ENCODE data around the gene ST7.

DNA sequence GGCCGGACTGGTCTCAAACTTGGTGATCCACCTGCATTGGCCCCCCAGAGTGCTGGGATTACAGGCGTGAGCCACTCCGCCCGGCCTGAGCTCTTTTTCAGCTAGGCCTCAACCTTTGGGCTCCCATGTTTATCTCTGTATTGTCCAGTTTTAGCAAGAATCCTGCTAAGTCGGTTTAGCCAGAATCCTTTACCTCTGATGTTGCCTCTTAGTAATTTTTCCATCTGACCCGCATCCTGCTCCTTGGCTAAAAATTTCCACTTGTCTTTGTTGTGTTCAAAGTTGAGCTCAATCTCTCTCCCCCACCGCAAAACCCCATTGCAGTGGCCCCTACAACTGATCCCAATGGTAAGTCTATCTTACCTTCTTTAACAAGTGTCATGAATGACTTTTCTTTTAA is 20.7 kb upstream of the ST7 start:
- no peak for TF ChIP-seq POLR2A (IDR thresholded peaks at IDR 0.05)
- TF ChIP-seq, protein P1, sequence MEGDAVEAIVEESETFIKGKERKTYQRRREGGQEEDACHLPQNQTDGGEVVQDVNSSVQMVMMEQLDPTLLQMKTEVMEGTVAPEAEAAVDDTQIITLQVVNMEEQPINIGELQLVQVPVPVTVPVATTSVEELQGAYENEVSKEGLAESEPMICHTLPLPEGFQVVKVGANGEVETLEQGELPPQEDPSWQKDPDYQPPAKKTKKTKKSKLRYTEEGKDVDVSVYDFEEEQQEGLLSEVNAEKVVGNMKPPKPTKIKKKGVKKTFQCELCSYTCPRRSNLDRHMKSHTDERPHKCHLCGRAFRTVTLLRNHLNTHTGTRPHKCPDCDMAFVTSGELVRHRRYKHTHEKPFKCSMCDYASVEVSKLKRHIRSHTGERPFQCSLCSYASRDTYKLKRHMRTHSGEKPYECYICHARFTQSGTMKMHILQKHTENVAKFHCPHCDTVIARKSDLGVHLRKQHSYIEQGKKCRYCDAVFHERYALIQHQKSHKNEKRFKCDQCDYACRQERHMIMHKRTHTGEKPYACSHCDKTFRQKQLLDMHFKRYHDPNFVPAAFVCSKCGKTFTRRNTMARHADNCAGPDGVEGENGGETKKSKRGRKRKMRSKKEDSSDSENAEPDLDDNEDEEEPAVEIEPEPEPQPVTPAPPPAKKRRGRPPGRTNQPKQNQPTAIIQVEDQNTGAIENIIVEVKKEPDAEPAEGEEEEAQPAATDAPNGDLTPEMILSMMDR (IDR thresholded peaks at IDR 0.05) = no peak
